T-helper 22 cell (primary cell): ENCODE results near the gene ZNF697.
"Not testable (repeated sequence)": the region's sequence is repeated elsewhere in the genome, so short reads cannot be mapped to it uniquely, and the experiment has no call there.

Experiments used
- DNase-seq: peaks from one replicate; pipeline ENCODE4 v3.0.0-alpha.2; 2020; ENCODE audit warnings: low read depth

The ZNF697 gene

DNA sequence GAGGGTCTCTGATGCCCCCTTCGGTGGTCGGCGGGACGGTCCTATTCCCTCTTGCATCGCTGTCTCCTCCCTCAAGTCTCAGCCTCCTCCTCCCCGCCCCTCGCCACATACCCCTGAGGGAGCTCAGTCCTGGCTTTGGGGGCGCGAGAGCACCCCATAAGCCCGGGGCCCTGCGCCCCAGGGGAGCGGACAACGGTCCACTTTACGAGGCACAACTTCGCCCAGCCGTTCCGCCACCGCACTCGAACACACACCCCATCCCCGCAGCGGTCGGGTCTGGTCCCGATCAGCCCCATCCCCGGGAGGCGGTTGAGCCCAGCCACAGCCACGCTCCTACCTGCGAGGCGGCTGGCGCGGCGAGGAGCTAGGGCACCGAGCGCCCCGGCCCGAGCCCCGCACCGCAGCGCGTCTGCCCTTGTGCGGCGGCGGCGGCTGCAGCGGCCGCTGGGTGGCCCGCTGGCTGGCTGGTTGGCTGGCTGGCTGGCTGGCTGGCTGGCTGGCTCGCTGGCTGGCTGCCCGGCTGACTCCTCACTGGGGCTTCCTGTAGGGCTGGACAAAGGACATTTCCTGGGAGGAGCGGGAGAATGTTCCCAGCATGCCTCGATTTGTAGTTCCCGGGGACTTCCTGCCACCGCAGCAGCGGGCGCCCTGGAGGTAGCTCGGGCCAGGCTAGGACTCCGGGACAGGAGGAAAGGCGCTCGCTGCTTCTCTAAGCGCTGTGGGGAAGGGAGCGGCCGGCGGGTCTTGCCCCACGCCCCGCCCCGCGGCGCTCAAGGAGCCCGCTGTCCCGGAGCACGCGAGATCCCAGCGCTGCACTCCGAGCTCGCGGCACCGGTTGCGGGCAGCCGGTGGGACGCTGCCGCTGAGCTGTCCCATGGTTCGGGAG lies at the start of gene ZNF697:
ZNF697 (minus strand) TSS at position 533 of the 886 bp plus-strand sequence. CDS start 22,166 bp downstream, outside the sequence.
- DNase-seq: no peak

DNA sequence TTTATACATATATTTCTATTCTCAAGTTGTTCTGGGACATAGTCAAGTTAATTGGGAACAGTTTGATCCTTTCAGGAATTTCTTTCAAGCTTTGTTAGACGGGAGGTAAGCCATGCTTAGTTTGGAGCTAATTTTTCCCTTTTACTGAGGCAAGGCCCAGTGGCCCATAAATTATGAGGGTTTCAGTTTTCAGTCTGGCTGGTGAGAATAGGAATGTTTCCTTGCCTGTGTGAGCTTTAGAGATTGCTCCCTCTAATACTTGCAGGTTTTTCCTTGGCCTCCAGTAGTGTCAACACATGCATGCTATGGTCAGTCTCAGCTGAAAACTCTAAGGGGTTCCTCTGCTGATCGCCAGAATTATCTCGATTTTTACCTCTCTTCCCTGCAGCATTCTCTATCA lies 49.5 kb upstream of the ZNF697 start:
- no peak for DNase-seq

DNA sequence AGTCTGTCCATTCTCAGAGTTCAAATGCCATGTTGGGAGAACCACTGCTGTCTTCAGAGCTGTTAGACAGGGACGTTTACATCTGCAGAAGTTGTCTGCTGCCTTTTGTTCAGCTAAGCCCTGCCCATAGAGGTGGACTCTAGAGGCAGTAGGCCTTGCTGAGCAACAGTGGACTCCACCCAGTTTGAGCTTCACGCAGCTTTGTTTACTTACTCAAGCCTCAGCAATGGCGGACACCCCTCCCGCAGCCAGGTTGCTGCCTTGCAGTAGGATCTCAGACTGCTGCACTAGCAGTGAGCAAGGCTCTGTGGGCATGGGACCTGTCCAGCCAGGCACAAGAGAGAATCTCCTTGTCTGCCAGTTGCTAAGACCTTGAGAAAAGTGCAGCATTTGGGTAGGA lies 48.8 kb upstream of the ZNF697 start:
- not testable (repeated sequence) for DNase-seq

DNA sequence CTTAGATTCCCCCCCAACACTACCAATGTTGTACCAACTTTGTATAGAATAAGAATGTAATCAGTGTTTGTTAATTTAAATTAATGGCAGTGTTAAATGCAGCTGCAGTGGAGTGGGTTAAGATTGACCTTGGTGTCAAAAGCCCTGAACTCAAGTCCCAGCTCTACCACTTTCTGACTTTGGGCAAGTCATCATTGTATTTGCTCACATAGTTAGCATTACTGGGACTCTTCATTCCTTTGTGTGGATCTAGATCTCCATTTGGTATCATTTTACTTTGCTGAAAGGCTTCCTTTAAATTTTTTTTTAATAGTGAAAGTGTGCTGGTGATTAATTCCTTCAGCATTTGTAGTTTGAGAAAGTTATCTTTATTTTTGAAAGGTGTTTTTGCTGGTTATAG lies 41.4 kb upstream of the ZNF697 start:
- DNase-seq: no peak

DNA sequence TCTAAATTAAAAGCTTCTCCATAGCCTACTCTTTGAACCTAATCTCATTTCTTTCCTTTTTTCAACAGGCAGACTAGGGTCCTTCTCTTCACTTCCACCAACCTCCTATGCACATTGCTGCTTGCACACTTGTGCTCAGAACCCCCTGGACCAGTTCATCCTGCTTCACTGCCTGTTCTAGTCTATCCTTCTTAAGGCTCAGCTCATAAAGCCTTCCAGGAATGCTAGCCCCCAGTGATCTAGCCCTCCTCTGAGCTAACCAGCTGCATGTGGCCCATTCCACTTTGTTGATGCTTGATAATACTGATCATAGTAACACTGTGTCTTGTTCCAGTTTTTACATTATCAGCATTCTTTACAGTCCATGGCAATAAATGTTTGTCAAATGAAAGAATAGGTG lies 40.7 kb upstream of the ZNF697 start:
- DNase-seq: no peak

DNA sequence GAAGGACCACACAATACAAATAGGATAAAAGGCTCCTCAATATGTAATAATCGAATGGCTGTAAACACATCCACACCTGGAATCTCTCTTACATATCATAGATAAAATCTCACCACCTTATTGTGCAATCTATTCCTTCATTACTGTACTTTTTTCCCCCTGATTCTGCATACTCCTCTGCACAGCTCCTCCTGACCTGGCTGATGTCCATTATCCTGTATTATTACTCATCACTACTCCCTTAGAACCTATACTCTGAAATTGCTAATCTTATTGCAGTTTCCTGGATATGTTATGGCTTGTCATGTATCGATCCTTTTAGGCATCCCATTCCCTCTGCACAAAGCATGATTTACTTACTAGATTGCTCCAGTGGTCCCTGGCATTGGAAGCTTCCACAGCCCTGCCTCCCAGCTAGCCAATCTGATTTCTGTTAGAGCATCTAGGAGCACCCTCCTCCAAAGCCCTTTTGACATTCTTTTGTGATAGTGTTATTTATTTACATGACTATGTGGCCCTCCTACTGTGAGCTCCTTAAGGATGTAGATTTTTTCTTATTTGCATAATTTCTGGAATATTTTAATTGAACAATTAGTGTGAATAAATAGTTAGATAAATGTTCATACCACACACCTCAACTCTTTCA lies 39.5 kb upstream of the ZNF697 start:
- no peak for DNase-seq

DNA sequence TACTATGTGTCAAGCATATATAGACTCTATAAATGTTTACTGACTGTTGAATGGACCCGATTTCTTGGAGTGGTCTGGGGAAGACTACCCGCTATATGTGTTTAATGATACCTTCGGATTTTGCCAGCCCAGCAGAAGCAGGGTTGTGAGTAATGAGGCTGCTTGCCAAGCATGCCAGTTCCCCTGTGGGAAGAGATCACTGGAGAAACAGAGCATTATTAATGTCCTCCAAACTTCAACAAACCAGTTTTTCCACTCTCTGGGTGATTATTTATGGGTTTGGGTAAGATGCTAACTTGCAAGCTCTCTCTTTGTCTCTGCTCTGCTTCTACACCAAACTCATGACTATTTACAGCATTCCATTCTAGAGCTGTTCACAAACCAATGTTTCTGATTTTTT lies 38.6 kb upstream of the ZNF697 start:
- DNase-seq: no peak

DNA sequence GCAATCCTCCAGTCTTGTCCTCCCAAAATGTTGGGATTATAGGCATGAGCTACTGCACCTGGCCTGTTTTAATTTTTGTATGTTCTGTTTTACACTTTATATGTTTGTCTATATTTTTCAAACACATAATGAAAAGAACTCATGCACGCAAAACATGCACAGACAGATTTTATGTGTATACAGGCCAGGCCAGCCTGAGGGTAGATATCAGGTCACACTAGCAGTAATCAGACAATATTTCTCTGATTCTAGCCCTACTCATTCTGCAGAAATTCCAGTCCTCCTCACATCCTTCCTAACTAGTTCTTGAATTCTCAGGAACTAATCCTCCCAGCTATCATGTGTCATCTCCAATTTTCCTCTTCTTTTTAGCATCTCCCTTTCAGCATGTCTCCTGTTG lies 35.8 kb upstream of the ZNF697 start:
- DNase-seq: no peak

DNA sequence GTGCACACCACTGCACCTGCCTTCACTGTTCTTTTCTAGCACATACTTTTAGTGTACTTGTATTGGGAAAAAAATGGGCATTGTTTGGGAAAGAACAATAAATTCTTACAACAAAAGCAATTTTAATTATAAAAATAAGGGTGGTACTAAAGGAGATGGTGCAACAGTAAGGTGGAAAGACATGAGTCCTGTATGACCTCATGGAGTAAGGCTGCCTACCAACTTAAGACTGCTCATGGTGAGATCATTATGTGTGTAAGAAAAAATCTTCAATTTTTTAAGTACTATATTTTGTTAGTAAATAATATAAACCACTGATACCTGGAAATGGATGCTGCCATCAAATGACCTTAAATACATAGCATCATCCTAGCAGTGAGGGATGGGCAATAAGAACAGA lies 34.1 kb upstream of the ZNF697 start:
- no peak for DNase-seq

DNA sequence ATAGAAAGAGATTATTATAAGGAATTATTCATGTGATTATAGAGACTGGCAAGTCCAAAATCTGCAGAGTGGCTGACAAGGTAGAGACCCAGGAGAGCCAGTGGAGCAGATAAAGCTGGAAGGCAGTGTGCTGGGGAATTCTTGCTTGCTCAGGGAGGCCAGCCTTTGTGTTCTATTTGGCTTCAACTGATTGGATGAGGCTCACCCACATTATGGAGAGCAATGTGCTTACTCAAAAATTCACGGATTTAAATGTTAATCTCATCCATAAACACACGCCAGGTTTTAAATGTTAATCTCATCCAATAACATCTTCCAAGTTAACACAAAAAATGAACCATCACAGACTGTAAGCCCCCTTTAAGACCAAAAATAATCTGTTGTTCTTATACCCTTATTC lies 33.5 kb upstream of the ZNF697 start:
- no peak for DNase-seq

DNA sequence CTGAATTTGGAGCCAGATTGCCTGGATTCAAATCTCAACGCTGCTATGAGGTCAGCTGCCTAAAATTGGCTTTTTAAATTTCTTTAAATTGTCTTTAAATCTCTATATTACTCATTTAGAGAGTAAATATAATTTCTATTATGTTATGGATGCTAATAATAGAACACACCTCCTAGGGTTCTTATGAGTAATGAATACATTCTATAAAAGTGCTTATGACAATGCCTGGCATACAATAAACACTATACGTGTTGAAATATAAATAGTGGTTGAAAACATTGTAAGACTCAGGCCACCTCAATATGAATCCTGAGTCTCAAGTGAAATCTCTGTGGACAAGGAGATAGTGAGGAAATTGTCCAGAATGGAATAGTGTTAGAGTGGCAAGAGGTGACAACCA lies 32.7 kb upstream of the ZNF697 start:
- no peak for DNase-seq

DNA sequence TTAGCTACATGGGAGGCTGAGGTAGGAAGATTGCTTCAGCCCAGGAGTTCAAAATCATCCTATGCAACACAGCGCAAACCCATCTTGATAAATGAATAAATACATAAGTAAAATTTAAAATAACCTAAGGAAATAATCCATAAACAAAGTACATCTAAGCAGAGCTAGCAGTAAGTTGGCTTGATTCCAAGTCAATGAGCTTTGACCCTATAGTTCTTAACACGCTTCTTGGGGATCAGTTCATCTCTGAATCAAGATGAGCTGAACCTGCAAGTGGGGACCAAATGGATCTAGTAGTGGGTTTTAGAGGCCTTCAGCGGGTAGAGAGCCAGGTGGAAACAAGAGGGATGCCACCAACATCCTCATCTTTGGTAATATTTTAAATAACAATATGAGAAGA lies 32.1 kb upstream of the ZNF697 start:
- no peak for DNase-seq

DNA sequence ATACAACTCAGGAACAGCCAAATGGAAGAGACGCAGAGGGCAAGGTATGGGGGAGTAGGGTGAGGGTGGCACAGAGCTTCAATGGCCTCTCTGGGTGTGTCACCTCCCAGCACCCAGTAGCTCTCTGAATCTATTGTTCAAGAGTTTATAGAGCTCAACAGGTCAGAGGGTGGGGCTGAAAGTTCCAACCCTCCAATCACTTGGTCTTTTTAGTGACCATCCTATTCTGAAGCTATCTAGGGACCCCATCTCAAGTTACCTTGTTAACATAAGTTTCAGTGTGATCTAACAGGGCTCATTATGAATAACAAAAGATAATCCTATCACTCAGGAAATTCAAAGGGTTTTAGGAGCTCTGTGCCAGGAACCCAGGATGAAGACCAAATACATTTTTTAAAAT lies 31.2 kb upstream of the ZNF697 start:
- DNase-seq: no peak

DNA sequence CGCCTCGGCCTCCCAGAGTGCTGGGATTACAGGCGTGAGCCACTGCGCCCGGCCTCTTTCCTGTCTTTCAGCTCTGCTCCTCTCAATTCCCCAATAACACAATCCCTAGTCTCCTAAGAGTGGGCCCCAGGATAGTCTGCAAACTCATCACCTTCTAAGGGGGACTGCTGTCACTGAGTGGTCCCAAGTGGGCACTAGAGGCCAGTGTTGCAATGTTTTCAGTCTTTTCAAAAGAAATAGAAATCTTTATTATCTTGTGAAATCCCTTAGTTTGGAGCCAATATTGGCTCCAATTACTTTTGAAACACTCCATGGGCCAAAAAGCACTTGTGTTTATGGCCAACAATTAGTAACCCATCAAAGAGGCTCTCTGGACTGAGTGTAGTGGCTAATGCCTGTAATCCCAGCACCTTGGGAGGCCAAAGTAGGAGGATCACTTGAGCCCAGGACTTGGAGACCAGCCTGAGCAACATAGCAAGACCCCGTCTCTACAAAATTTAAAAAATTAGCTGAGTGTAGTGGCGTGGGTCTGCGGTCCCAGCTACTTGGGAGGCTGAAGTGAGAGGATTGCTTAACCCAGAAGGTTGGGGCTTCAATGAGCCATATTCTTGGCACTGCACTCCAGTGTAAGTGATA lies 28.6 kb upstream of the ZNF697 start:
- DNase-seq: no peak

DNA sequence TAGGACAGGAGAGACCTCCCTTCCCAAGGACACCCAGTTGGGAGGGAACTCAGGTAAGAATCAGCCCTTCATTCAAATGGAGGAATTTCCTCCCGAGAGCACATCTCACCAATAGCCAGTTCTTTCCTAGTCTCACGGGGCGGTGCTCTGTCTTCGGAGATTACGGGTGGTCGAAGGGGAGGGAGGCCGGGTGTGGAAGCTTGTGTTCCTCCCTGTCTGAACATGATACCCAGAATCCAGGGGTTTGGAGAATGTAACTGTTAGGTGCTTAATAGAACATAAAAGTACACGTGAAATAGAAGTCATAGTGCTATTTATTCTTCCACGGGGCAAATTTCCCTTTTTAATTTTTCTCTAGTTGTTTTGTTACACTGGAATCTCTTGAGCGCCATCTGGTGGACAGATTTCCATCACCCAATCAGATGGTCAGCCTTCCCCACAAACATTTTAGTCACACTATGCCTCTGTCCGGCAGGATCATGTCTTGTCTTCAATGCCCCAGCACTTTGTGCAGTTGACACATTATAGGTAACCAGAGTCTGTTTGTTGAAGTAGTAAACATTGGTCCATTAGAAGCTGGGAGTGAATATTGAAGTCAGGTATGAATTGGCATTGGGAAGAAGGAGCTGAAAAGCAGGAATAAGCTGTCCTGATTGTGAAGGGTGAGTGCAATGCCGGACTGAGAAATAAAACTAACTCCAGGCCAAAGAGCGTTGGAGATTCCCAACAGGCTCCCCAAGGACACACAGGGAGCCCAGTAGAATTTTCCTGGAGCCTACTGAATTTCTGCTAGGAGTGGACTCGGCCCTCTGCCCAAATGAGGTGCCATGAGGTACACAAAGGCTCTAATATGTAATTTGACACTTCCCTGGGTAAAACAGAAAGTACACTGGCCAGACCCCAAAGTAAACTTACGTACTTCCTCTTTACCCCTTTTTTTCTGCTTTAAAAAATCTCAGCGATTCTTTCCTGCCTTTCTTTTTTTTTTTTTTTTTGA lies 27.6 kb upstream of the ZNF697 start:
- DNase-seq: no peak

DNA sequence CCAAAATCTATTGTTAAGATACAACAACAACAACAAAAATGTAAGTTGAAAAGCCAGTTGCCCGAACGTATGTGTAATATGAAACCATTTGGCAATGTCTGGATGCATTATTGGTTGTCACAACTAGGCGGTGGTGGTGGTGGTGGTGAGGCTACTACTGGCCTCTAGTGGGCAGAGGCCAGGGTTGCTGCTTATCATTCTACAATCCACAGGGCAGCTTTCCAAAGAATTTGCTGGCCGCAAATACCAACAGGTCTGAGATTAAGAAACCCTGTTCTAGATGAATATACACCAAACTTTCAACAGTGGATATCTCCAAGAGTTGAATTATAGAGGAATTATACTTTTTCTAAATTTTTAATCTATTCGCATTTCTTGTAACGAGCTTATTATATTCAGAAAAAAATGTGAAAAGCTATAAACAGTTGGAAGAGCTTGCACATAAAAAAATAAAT lies 26.8 kb upstream of the ZNF697 start:
- DNase-seq: no peak

DNA sequence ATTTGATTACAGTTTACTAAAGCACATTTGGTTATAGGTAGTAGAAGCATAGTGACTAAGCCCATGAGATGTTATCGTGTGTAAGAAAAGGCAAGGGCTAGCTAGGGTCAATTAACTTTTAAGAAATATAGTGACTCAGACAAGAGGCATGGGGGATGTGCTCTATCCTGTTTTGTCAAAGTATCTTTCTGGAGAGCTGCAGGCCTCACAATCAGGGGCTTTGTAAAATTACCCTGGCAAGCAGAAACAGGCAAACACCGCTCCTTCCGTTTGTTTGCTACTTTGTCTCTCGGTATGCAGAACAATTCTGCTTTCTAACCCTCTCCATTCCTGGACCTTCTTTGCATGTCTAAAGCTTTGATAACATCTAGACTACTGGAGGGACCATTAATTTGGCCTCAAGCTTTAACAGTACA lies 26.1 kb upstream of the ZNF697 start:
- DNase-seq: no peak

DNA sequence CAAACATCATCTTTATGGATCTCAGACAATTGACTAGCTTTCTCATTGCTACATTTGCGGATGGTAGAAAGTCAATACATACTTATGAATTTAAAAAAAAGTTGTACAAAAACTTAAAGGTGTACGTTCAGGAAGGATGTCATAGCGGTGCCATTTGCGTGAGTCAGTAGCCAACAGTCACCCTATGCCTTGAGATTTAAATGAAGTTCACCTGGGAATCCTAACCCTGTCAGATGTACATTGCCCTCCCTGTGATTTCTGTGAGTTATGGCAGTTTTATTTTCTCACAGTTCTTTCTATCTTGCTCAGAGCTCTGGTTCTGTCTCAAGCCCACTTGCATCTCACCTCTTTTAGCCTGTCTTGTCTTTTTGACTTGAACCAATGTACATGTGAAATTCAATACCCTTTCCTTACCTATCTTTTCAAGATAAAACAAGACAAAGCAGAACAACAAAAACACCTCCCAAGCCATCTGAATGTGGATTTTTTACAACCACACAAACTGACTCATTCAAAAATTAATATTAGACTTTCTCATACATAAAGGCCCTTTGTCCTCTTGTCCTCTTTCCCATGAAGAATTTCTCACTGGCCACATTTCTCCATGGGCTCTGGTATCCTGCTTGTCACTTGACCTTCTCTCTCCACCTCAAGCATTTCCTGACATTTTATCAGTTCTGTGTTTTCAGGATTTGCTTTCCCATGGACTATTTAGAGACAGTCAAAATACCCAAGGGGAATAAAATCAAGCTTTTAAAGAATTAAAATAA lies 25.3 kb upstream of the ZNF697 start:
- DNase-seq: no peak

DNA sequence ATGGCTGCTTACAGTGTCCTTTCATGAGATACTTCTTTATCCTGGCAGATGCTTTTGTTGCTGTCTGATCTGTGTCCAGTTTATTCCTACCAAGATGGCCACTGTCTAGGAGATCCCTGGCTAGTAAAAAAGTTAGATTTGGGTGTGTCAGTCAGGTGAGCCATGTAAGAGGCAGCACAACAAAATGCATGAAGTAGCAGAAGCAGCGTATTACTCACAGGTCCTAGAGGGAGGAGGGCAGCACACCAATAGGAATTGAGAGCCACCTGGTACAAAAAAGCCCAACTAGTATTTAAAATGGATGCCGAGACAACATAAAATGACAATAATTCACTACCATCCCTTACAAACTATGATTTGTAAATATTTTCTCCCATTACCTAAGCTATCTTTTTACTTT lies 22.8 kb upstream of the ZNF697 start:
- no peak for DNase-seq

DNA sequence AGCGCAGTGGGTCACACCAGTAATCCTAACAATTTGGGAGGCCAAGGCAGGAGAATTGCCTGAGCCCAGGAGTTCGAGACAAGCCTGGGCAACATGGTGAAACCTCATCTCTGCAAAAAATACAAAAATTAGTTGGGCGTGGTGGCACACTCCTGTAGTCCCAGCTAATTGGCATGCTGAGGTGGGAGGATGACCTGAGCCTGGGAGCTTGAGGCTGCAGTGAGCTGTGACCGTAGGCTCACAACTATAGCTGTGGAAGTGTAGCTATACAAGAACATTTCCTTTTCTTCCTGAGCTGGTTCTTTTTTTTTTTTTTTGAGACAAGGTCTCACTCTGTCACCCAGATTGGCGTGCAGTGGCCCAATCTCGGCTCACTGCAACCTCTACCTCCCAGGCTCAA lies 19.1 kb upstream of the ZNF697 start:
- DNase-seq: no peak

DNA sequence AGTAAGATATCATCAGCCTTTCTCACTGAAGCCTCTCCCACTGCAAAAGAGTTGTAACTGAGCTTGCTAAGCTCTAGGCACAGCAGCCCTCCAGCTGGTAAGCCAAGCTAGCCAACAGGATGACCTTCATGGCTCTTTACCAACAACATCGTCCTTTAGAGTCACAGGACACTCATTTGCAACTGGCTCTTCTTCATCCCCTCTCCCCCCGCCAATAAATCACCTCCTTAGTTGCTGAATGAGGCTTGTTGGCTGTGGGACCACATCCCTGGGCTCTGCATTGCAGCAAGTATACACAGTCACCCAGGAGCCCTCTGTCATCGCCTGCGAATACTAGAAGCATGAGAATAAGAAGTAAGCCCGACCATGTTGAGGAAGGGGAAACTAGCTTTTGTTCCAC lies 16.0 kb upstream of the ZNF697 start:
- DNase-seq: no peak
